GM06990 (cell line): ENCODE measurements around the gene LCNL1.

Experiments used
- DNase-seq: peaks from one replicate; pipeline ENCODE4 v3.0.0-alpha.2; 2011; ENCODE audit not compliant: insufficient read length; ENCODE audit errors: extremely low read depth
- H3K27me3 ChIP-seq: replicated peaks from 2 replicates; pipeline ENCODE4 v1.6.0; 2011; ENCODE audit warnings: low read length; ENCODE audit not compliant: control insufficient read depth, insufficient read depth
- H3K36me3 ChIP-seq: 2 replicates; pipeline ENCODE4 v1.5.1; 2011; ENCODE audit warnings: low read length; ENCODE audit not compliant: control insufficient read depth, insufficient read depth
- H3K4me3 ChIP-seq: replicated peaks from 2 replicates; pipeline ENCODE4 v1.5.1; 2011; ENCODE audit warnings: low read depth, mild to moderate bottlenecking, control low read depth, low read length
- CTCF ChIP-seq: IDR thresholded peaks from 2 replicates; pipeline ENCODE4 v1.5.1; 2011; ENCODE audit warnings: low read length, control low read depth, mild to moderate bottlenecking, inconsistent platforms; ENCODE audit not compliant: insufficient read depth, poor library complexity, severe bottlenecking

The LCNL1 gene

GRCh38 chr9:136942881-136943230 is 39.9 kb upstream of the LCNL1 start:
- Histone ChIP-seq H3K36me3 (peaks cover 33% of the 10 kb centered on the region), H3K27me3 (no peaks in the 10 kb centered on the region), H3K4me3 (peak overlapping the region; percentile 94)
- no peak for TF ChIP-seq CTCF
- DNase-seq = no peak

- Histone ChIP-seq H3K4me3 (peak overlapping the region; percentile 94), H3K27me3 (no peaks in the 10 kb centered on the region), H3K36me3 (peaks cover 33% of the 10 kb centered on the region)
- TF ChIP-seq CTCF = no peak
- peak; percentile 64 for DNase-seq
Measured at GRCh38 chr9:136943291-136944211, 39.2 kb upstream of the LCNL1 start.

- Histone ChIP-seq H3K36me3 (peaks cover 33% of the 10 kb centered on the region), H3K27me3 (no peaks in the 10 kb centered on the region), H3K4me3 (peak overlapping the region; percentile 94)
- no peak for DNase-seq
- TF ChIP-seq CTCF = no peak
Measured at GRCh38 chr9:136944212-136944518, 38.6 kb upstream of the LCNL1 start.

GRCh38 chr9:136944519-136945332 is 38.1 kb upstream of the LCNL1 start, which contains the start of the genes C8G and FBXW5:
Gene C8G, plus strand, starts transcription at chr9:136945243. Its CDS starts 78 bp downstream, at chr9:136945321.
Gene FBXW5, minus strand, starts transcription at chr9:136944738. Its CDS starts 655 bp downstream, at chr9:136944083.
- DNase-seq = peak; percentile 95
- Histone ChIP-seq H3K36me3 (peaks cover 29% of the 10 kb centered on the region), H3K27me3 (no peaks in the 10 kb centered on the region), H3K4me3 (peak within 1 kb of the TSS; percentile 94)
- peak; percentile 92 for TF ChIP-seq CTCF

GRCh38 chr9:136945333-136946227 is 37.2 kb upstream of the LCNL1 start:
- Histone ChIP-seq H3K27me3 (no peaks in the 10 kb centered on the region), H3K4me3 (no peak overlapping the region), H3K36me3 (peaks cover 22% of the 10 kb centered on the region)
- DNase-seq = no peak
- no peak for TF ChIP-seq CTCF
